Renal cortex interstitium (tissue), 15 donors: ENCODE measurements around the gene ARHGAP9. TPM values are rescaled to one million over a fixed set of nuclear protein-coding genes. Genes with fewer than 3 reads are reported as not detected.

Source experiments
- DNase-seq, 11 donors: peaks; one replicate each; pipeline ENCODE4 v3.0.0-alpha.2; 2013; ENCODE audit warnings: low read depth in 9 of 11, low spot score in 4 of 11; ENCODE audit errors: extremely low read depth in 1 of 11
- long read RNA-seq, 16 experiments: transcript quantifications; one replicate each; lab custom pipeline, GENCODE V29; 2026
- polyA plus RNA-seq, 3 donors: library from polyadenylated mRNA; unstranded; fragments of 120-200 nt; gene quantifications; one replicate each; pipeline ENCODE4 v1.2.1, GENCODE V29; 2013; ENCODE audit not compliant: insufficient read length in 3 of 3

Gene ARHGAP9
- polyA plus RNA-seq = 1 to 10 TPM; 2.9 to 3.1 (median 3.0) TPM
- long read RNA-seq, donor 1 = 0 reads
- long read RNA-seq, donor 2 = 0 reads
- long read RNA-seq, donor 3 = 0 reads
- long read RNA-seq, donor 4 = 0 reads
- long read RNA-seq, donor 5 = 0 reads
- long read RNA-seq, donor 6, partial matches to known transcripts = 199 of 216 reads
- long read RNA-seq, donor 6, other reads (novel, unspliced or antisense) = 17 of 216 reads
- long read RNA-seq, donor 7, partial matches to known transcripts = 42 of 42 reads
- long read RNA-seq, donor 7, other reads (novel, unspliced or antisense) = 0 of 42 reads
- long read RNA-seq, donor 8, partial matches to known transcripts = 61 of 75 reads
- long read RNA-seq, donor 8, other reads (novel, unspliced or antisense) = 14 of 75 reads
- long read RNA-seq, donor 9 = 0 reads
- long read RNA-seq, donor 10 = 0 reads
- long read RNA-seq, donor 11, partial matches to known transcripts = 11 of 21 reads
- long read RNA-seq, donor 11, other reads (novel, unspliced or antisense) = 10 of 21 reads
- long read RNA-seq, donor 12, partial matches to known transcripts = 15 of 22 reads
- long read RNA-seq, donor 12, other reads (novel, unspliced or antisense) = 7 of 22 reads
- long read RNA-seq, donor 13 = 0 reads
- long read RNA-seq, donor 14, partial matches to known transcripts = 35 of 44 reads
- long read RNA-seq, donor 14, other reads (novel, unspliced or antisense) = 8 of 44 reads
- long read RNA-seq, donor 15, partial matches to known transcripts = 11 of 11 reads
- long read RNA-seq, donor 15, other reads (novel, unspliced or antisense) = 0 of 11 reads
- long read RNA-seq, donor 16 = 0 reads

GRCh38 chr12:57479376-57480115, at the start of gene ARHGAP9:
ARHGAP9 (minus strand) TSS chr12:57479866; CDS start chr12:57479406, 460 bp downstream.
- DNase-seq = no peak

DNA sequence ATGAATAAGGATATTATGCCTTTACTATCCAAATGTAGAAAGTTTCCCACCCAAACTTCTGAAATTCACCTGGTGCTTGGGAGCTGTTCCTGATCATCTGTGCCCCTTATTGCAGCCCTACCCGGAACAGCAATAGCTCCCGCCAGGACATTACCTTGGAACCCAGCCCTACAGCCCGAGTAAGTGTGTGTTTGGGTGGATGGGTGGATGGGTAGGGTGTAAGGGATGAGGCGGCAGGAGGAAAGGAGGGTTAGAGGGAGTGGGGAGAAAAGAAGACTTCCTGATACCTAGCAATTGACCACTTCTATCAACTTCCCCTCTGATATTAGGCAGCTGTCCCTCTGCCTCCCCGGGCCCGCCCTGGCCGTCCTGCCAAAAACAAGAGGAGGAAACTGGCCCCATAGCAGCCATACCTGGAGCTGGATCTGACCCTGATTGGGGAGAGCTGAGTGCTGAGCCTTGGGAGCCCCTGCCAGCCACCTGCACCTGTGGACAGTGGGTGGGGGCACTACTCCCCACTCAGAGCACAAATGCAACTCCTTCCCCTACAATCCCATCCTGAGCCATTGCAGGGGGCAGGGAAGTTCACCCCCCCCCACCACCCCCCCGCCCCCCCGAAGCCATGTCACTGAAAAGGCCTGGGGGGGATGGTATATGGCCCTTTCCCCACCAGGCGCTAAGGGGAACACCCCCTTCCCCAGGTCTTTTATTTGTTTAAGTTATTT, 49.3 kb upstream of the ARHGAP9 start:
- no peak for DNase-seq

DNA sequence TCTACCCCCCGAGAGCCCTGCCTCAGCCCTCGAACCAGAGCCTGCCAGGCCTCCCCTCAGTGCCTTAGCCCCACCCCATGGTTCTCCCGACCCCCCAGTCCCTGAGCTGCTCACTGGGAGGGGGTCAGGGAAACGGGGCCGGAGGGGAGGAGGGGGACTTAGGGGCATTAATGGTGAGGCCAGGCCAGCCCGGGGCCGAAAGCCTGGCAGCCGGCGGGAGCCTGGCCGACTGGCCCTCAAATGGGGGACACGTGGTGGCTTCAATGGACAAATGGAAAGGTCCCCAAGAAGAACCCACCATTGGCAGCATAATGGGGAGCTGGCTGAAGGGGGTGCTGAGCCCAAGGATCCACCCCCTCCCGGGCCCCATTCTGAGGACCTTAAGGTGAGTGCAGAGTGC, 48.5 kb upstream of the ARHGAP9 start:
- DNase-seq = no peak

DNA sequence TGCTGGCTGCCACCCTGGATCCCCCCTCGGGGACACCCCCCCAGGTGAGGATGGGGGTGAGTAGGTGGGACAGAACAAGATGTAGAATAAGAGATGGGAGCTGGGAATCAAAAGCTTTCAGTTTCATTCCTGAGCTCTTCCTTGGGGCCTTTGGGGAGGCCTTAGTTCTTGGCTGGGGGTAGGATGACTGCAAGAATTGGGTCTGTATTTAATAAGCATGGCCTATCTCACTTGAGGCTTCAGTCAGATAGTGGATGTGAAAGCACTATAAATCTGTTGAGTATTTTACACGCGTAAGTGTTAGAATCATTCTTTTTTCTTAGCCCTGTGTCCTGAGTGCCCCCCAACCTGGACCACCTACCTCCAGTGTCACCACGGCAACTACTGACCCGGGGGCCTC, 47.5 kb upstream of the ARHGAP9 start:
- DNase-seq = no peak

GRCh38 chr12:57526477-57527126, 46.9 kb upstream of the ARHGAP9 start:
- no peak for DNase-seq

- DNase-seq = no peak
Observed at GRCh38 chr12:57525615-57526383, 46.1 kb upstream of the ARHGAP9 start.

DNA sequence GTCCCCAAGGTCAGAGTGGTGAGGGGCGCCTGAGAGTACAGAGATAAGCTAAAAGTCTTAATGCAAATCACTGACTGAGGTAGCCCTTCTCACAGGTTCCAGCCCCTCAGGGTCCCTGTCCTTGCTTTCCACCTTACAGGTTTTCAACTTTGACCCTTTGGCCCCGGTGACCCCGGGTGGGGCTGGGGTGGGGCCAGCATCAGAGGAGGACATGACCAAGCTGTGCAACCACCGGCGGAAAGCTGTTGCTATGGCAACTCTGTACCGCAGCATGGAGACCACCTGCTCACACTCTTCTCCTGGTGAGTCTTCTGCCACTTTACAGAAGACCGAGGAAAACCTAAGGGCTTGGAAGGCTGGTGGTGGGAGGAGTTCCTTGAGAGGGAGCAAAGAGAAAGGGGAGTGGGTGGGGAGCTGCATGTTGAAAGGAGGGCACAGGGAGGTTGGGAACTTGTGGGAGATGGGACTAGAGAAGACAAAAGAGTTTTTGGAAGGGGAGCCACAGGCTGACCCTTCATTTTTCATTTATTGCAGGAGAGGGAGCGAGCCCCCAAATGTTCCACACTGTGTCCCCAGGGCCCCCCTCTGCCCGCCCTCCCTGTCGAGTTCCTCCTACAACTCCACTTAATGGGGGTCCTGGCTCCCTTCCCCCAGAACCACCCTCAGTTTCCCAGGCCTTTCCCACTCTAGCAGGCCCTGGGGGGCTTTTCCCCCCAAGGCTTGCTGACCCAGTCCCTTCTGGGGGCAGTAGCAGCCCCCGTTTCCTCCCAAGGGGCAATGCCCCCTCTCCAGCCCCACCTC, 45.3 kb upstream of the ARHGAP9 start:
- DNase-seq = no peak

DNA sequence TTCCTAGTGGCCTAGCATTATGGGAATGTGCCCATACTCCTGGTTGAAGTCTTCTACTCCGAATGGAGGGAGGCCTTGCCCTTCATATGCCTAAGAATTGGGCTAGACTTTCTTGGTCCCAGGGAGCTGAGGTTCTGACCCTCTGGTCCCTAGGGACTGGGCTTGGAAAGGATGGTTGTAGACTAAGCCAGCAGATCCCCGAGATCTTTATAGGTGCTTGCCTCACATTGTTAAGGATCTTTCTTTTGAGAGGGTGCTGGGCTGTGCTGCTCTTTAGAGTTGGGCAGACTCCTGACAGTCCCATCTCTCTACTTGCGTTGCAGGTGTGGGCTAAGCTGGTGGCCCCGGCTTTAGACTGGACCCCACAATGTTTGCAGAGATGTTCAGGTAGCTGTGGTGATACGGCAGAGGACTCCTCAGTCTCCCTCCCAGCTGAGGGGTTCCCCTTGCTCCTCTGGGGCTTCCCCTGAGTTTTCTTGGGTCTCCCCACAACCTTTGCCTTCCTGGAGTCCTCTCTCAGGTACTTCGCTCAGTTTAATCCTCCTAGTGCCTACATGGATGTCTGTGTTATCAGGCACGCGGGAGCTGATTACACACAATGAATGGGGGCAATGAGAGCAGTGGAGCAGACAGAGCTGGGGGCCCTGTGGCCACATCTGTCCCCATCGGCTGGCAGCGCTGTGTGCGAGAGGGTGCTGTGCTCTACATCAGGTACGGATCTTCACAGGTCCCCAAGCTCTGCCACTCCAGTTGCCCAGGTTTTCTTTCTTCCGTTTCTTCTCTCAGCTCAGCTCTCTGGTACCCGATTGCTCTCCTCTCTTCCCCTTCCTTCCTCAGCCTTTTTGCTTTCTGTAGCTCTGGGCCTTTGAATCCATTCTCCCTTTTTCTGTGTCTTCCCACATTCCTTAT, 44.3 kb upstream of the ARHGAP9 start:
- no peak for DNase-seq

DNA sequence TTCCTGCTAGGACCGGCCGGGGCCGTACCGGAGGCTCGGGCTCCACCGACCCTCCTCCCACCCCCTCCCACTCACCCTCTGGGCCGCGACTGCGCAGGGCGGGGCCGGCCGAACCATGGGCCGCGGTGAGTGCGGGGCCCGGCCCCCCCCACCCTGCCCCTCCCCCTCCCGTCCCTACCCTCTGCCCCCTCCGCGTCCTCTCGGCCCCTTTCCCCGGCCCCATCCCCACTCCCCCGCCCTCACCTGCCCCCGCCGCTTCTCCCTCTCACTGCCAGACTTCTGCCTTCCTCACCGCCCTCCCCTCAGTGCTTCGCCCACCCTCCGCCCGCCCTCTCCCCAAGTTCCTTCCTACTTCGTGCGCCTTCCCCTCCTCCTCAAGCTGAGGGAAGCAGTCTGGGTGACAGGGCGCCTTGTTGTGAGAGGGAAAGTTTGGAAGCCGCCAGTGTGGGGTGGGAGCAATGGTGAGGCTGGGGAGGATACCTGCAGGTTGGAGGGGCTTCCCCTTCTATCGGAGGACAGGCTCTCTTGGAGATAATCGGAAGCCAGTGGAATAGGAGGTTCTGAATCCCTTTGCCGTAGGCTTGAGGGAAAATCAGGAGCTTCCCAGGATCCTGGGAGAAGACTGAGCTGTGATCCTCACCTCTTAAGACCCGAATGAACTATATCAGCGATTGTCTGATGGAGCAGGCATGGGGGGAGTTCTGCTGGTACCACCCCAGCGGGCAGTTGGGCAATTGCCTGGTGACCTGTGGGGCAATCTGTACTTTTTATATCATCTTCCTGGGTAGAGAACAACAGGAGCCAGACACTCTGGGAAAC, 43.4 kb upstream of the ARHGAP9 start:
- DNase-seq = peak; percentile 53 to 79 (median 68)

DNA sequence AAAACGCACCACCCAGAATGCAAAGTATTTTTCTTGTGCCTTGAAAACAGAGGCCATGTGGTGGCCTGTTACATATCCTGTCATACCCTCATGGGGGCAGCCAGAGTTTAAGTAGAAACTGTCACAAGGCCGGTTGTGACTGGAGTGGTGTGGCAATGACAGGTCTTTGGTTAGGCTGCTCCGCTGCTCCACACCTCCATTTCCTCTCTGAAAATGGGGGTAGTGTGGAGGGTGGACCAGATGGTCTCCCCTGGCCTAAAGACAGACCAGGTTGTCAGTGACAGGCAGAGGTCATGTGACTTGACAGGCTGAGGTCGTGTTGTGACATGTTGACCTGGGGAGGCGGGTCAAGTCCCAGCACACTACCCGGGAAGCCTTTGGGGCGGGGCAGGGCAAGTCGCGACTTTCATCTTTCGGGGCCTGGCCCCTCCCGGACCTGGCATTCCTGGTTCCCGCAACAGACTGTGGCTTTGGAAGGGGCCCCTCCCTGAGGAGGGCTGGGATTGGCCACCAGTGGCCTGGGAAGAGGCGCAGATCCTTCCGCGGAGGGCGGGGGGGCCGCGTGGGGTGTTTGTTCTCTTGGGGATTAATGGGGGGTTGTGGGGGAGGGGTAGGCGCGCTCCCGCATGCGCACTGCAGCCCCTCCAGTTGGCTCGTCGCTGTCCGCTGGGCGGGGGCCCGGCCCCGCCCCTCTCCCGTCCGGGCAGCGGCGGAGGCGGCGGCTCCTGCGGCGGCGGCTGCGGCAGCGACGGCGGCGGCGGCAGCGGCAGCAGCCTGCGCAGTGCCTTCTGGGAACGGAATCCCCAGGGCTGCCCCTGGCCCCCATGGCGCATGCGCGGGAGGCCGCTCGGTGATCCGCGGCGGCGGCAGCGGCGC, 42.6 kb upstream of the ARHGAP9 start, which contains the start of gene MBD6:
TSS of gene MBD6 (plus strand) at position 814 of the 876 bp plus-strand sequence. CDS start 1,480 bp downstream, outside the sequence.
- peak; percentile 73 to 88 (median 84) for DNase-seq

DNA sequence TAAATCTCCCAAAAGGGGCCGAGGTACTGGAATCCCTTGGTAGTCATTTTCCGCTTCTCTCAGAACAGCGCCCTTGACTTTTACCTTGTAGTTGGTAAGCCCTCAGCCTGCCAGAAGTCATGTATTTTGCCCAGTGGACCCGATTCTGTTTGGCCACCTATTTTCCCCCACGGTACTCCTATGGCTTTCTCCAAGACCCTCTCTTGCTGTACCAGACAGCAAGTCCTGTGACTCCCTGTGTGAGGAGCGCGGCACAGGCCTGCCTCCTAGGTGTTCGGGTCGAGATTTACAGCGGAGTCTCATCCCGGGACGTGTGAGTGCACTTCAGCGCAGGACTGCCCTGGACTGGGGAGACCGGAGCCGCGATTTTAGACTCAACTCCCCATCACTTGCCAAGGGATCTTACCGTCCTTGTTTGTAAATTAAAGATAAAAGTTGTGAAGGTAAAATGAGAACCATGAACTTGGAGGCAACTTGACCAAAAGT, 41.9 kb upstream of the ARHGAP9 start:
- DNase-seq = peak in 6 of 11 donors; percentile 28 to 49 (median 36)

DNA sequence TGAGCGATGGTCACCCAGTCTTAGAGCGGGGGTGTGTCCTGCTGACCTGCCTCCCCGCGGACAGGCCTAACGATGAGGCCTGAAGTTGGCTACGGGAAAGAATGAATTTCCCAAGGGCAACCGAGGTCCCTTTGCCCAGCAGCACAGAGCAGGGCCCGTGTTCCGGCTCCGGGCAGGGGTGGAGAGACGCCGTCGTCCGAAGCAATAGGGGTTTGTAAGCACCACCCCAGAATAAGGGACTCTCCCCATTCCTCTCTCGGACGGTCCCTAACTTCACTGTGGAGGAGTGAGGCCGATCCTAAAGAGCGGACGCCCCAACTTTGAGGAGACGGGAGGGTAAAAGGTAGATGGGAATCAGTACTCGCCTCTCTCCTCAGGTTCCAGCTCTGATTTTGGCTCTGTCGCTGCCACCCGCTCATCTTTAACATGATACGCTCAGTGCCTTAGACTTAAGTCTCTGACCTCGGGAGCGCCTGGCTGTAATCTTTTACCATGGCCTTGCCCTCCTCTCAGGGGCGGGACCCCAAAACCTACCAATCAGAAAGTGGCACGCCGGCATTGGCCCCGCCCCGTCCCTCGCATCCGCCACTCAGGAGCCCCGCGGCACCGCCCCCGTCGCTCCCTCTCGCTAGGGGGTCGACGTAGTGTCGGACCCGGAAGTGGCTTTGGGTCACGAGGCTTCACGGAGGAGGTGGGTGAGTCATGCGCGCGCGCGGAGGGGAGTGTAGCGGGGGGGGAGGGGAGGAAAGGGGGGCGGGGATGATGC, 40.6 kb upstream of the ARHGAP9 start, which contains the start of gene DDIT3:
TSS of gene DDIT3 (minus strand) at position 462 of the 766 bp plus-strand sequence. CDS start 3,108 bp downstream, outside the sequence.
- DNase-seq = peak; percentile 89 to 99 (median 98)

DNA sequence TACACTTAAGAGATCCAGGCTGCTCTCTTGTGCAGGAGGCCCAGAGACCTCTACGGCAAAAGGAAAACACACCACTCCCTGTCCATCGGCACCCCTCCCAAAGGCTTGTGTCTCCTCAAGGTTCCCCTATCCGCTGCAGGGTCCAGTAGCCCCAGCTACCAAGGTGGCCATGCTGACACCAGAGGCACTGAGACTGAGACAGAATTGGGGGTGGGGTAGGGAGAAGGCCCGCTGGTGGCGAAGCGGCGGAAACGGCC, 40.1 kb upstream of the ARHGAP9 start:
- DNase-seq = peak in 4 of 11 donors; percentile 9 to 35 (median 26)
